Activated T-cell treated with anti-CD3 and anti-CD28 coated beads, Interleukin-2, amount 50 U/mL, for 4 hours (primary cell): ENCODE data around the gene XXYLT1. TPM values are rescaled to one million over a fixed set of nuclear protein-coding genes. Genes with fewer than 3 reads are reported as not detected.

Experiments
- total RNA-seq, 3 donors: library from RNA; stranded (reverse); gene quantifications; one replicate each; pipeline ENCODE4 v1.2.1, GENCODE V29; 2021

Gene XXYLT1
- total RNA-seq, 3 donors from 2014 or later, result 8.6 to 10.6 (median 8.8) TPM

Other genes with a start within 250 kb of the XXYLT1 start
- 10 to 100 TPM; 30.0 to 34.2 (median 31.0) TPM for gene ACAP2, start 171.9 kb upstream of the XXYLT1 start, total RNA-seq